Activated CD4-positive, alpha-beta T cell treated with anti-CD3 and anti-CD28 coated beads, Interleukin-2, amount 50 U/mL, for 16 hours (primary cell): Measurements from ENCODE around the gene WDR5.
A peak's percentile ranks its signal among the peaks of the same experiment; 100 is the strongest.

Experiments used
- DNase-seq: peaks from one replicate; pipeline ENCODE4 v3.0.0-alpha.2; 2020

The WDR5 gene

DNA sequence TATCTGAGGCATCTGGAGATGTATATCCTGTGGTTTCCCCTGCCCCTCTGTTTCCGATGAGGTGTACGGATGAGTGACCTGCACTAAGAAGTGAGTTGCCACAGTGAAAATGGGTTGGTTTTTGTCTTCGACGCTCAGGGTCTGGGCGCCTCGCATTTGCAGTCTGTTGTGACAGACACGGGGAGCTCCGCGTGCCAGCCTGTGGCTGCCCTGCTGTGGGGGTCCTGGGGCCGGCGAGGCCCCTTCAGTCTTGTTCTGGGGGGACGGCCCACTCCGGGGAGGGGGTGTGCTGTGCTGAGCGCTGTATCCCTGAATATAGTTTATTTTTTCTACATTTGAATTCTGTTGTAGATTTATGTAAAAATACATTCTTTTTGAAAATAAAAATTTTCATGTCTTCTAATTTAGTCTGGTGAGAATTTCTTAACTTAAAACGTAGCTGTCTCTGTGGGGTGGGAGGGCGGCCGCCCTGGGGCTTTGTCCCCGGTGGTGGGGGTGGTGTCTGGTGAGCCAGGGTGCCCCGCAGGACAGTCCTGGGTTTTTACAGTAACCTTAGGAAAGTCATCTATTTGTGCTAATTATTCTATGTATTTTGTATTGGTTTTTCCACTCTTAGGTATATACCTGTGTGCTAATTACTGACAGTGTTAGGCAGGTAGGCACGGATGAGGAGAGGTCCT lies 23.8 kb downstream of the WDR5 start:
- DNase-seq: no peak

DNA sequence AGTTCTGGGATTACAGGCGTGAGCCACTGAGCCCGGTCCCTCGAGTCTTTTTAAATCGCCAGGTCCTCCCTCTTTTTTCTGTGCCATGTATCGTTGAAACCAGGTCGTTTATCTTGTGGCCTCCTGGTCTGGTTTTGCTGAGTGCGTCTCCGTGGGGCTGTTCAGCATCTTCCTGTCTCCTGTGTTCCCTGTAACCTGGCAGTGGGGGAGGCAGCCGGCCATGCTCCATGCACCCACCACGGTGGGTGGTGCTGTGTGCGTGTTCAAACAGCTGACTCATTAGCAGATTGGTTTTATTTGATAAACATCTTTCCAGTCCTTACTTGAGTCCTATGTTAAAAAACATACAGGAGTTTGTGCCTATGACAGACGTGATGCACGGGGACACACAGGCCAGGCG lies 25.8 kb downstream of the WDR5 start:
- DNase-seq: no peak

DNA sequence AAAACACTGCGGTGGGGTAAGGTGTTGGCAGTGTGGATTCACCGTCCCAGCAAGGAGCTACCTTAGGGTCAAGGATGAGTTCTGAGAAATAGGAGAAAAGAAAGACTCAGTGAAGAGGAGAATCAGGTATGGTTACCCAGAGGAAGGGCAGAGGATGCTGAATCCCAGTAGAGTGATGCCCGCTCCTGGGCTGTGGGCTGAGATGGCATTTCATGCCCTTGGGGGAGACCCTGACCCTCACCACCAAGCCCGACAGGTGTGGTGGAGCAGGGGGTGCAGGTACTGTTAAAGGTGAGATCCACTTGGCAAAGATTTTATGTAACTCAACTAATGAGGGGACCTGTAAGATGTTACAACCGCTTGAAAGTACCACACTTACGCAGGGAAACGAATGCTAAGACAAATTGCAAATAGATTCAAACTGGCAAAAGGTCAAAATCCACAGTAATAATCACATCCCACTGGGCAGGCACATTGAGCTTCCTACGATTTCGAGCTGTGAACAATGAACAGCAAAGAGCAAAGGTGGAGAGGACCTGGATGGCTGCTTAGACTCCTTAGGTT lies 26.4 kb downstream of the WDR5 start:
- DNase-seq: no peak

DNA sequence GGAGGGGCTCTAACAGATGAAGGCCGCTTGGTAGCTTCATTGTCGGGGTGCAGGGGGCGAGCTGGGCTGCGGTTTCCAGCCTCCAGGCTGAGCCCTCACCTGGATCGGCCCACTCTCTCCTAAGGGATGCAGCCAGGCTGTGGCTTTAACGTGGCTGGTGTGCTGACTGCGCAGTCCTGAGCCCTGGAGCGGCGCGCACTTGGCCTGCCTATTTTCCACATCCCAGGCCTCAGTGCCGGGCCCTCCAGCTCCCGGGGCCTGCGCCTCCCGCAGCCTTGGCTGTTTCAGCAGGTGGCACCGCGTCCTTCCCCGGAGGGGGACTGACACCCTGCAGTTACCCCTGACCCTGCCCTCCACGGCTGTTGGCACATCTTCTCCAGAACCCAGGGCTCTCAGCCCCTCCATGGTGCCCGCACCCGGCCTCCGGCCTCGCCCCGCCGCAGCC lies 27.1 kb downstream of the WDR5 start:
- DNase-seq: no peak

DNA sequence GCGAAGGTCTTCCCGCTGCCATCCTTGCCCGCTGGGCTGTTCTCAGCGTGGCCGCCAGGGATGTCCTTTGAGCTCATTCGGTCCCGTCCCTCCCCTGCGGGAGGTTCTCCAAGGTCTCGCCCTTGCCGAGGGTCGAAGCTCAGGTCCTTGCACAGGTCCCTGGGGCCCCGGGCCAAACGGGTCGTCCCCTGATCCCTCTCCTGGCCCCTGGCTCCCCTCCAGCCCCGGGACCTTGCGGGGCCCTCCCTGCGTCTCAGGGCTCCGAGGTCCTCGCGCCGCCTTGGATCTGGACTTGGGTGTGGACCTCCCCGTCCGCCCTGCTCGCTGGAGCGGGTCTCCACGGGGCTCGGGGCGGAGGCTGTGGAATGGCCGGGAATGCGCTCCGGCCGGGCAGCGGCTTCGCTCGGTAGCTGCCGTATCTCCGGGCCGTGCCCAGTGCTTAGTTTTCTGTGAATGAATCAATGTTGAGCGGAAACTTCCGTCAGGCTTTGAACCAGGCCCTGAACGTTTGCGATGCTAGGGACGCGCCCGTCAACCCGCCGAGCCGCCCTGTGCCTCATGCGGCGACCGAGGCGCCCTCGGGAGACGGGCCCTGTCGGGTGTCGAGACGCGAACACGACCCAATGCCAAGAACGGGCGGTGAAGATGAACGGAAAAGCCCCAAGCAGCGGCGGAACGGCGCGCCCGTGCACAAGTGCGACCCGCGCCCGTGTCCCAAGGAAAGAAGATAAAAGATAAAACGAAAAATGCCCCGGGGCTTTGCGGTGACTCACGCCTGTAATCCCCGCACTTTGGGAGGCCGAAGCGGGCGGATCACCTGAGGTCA lies 27.7 kb downstream of the WDR5 start:
- peak; percentile 65 for DNase-seq

DNA sequence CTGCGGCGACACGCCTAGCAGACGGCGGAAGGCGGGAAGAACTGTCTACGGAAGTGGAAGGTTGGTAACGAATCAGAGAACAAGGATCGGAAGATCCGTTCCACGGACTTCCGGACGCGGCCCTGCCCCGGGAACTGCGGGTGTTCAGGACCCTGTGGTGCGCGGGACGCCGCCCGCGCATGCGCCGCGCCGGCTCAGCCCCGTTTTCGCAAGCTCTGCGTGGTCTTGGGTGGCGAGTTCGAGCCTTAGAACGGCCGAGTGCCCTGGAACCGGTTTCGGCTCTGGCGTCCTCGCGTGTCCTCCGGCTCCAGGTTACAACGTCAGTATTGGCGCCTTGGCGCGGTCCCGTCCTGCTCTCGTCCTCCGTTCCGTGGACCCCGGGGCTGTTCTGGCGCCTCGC lies 29.0 kb downstream of the WDR5 start:
- DNase-seq: no peak

DNA sequence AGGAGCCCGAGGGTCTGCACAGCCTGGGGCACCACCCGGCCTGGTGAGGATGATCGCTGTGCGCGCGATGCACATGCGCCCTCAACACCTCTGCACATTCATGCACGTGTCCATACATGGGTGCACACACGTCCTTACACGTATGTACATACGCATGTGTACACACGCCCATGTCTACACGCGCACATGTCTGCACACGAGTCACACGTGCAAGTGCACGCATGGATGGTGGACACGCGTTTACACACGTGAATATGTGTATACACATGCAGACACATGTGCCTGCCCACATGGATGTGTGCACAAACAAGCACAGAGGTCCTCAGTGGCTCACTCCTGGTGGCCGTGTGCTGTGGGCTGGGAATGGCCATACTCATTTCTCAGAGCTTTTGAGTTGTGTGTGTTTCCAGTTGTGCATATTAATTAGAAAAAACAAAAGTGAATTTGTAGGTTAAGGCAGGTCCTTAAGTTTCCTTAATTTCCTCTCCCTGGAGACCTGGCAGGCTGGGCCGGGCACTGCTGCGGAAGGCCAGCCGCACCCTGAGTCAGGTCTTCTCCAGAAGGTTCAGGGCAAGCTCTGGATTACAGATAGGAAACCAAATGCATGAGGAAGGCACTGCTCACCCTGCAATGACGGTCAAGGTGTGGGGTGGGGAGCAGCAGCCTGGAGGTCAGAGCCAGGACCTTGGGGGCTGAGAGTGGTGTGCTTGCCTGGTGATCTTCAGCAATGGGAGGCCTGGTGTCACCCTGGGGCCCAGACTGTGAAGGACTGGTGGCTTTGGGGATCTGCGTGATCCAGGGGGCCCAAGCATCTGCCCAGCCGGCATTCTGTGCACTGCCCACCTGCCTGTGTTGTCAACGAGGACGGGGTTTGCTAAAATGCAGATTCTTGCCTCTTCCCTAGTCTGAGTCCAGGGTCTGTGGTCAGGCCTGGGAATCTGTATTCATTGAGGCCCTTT lies 29.8 kb downstream of the WDR5 start:
- peak; percentile 43 for DNase-seq

DNA sequence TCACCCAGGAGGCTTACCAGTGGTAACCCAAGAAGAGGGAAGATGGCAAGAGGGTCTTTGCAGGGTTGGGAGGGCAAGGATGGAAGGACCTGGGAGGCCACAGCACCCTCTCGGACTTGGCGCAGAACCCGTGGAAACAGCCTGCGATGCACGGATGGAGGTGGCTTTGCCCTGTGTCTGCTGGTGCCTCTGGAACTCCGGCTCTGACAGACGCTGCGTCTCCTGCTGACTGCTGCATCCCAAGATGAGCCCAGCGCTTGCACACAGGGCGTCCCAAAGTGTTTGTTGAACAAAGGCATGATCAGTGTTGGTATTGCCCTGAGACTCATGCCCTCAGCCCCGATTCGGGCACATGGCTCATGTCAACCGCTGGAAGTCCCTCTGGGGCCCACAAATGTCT lies 30.5 kb downstream of the WDR5 start:
- no peak for DNase-seq

DNA sequence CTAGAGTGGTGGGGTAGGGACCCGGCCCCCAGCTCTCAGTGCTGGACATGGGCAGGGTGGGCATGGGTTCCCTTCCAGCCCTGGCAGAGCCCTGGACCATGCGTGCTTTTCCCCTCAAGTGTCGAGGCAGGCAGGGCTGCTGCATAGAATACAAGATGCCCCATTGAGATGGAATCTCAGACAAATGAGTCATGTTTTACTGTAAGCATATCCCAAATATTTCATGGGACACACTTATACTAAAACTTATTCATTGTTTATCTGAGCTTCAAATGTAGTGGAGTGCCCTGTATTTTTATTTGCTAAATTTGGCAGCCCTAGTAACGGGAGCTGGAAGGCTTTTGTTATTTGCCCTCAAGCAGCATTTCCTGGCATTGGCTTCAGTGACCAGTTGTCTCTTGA lies 31.6 kb downstream of the WDR5 start:
- DNase-seq: no peak

DNA sequence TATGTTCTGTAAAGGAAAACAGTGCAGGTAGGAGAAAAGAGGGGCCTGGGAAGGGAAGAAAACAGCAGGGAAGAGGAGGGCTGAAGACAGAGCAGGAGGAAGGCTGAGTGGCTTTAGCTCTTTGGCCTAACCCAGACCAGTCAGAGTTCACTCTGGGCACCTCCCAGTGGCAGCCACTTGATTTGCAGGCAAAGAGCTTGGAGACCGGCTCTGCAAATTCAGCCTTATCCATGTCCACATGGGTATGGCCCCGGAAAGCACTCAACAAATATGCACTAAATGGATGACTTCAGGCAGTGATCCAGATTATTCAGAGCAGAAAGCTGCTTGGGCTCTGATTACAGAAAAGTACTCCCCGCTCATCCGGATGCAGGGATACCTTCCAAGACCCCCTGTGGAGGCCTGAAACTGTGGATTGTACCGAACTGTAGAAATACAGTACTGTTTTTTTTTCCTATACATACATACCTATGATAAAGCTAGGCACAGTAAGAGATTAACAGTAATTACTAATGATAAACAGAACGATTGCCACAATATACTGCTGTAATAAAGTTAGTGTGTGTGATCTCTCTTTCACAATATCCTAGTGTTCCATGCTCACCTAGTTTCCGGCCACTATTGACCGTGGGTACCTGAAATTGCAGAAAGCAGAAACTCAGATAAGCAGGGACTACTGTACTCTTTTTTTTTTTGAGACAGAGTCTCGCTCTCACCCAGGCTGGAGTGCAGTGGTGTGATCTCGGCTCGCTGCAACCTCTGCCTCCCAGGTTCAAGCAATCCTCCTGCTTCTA lies 33.1 kb downstream of the WDR5 start:
- DNase-seq: no peak

DNA sequence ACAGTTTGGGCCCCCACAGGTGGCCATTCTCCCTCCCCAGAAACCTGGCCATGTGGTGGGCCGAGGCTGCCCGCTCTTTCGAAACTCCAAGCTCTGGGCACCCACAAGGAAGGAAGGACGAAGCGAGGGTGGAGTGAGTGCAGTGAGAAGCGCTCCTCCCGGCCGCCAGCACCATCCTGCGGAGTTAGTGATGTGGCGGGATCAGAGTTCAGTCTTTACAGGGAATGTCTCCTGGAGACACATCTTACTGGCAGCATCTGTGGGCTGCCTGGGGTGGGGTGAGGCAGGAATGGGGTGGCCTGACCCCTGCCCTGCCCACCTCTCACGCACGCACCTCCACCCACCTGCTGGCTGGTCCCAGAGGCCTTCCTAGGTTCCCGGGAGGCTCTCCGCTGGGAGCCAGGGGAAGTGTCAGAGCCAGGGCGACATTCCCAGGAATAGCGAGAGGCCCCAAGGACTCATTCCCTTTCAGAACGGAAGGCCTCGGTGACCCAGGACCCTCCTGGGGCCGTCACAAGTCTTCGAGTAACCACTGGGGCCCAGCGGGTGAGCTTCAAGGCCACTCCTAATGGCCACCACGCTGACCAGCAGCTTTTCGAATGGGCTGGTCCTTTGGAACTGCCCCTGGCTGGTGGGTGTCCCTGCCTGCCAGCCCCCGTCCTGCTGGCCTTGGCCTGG lies 34.0 kb downstream of the WDR5 start:
- no peak for DNase-seq

DNA sequence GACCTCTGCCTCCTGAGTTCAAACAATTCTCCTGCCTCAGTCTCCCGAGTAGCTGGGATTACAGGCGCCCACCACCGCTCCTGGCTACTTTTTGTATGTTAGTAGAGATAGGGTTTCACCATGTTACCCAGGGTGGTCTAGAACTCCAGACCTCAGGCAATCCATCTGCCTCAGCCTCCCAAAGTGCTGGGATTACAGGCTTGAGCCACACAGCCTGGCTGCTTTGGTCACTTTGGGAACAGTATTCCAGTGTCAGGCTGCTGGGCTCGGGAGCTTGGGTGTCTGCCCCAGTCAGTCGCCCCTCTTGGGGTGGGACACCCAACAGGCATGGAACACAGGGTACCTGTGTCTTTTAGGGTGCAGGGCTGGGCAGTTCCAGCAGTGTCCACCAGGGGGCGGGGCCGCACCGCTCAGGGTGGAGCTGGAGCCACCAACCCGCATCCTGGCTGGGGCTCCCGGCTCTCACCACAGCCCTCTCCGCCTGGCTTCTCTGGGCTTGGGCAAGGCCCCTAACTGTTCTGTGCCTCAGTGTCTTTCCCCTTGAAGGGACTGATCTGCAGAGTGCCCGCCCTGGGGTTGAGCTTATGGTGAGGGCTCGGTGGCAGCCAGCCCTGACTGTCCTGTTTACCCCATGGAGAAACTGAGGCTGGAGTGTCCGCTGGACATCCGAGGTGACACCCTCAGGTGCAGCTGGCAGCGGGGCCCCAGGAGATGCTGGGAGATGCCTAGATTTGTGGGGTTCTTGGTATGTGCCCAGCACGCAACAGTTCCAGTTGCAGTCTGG lies 34.8 kb downstream of the WDR5 start:
- DNase-seq: no peak

DNA sequence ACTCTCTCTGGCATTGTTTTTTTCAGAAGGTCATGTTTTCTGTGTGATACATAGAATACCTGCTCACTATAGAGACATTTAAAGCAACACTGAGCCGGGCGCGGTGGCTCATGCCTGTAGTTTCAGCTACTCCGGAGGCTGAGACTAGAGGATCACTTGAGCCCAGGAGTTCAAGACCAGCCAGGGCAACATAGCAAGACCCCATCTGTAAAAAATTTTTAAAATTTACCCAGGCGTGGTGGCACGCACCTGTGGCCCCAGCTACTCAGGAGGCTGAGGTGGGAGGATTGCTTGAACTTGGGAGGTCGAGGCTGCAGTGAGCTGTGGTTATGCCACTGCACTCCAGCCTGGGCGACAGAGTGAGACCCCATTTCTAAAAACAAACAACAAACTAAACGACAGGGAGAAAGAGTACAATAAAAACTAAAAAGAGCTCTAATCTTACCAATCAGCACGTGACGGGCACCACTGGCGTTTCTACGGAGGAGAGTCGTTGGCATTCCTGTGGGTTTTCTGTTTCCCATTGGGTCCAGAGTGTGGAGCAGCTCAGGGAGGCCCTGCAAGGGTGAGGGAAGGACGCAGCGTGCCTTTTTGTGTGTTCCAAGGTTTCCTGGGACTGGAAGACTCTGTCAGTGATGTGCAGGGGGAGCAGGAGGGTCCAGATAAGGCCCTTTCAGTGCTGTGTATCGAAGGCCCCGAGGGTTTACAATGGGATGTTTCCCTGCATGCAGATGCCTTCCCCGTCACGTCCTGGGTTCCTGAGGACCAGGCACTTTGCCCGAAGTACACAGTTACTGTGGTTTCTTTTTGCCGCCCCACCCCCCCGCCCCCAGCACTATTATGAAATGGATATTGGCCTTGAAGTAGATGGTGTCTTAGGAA lies 35.7 kb downstream of the WDR5 start:
- no peak for DNase-seq

DNA sequence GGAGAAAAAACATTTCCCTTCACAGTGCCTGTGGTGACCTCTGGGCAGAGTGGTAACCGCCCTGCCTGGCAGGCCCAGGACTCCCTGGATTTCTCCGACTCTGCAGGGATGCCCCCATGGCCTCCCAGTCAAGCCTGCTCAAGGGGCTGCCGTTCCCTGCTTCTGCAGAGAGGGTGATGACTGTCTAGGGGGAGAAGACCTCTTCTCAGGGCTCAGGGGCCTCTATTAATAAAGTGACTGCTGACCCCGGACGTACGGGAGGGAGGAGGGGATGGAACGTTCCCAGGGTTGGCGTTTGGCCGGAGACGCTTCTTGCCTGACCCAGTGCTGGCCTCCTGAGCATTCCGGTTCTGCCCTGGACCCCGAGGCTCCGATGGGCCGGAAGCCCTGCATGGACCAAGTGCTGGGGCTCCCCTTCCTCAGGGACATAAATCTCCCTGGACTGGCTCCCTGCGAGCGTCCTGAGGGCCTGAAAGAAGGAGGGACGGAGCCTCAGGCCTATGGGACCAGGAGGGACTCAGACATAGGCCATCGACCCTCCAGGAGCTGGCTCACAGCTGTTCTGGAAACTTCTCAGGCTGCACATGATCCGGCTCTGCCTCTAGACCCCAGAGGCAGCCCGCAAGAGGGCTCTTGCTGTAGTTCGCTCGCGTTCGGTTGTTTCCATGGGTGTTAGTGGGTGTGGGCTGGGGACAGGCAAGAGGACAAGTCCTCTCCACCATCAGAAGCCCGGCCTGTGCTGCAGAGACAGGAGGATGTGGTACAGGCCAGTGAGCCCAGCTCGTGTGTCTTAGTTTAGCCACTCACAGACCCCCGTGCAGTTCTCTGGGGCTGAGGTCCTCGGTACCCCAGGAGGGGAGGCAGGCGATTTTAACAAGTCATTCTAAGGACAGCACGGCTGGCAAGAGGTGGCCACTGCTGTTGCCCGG lies 36.6 kb downstream of the WDR5 start:
- no peak for DNase-seq

DNA sequence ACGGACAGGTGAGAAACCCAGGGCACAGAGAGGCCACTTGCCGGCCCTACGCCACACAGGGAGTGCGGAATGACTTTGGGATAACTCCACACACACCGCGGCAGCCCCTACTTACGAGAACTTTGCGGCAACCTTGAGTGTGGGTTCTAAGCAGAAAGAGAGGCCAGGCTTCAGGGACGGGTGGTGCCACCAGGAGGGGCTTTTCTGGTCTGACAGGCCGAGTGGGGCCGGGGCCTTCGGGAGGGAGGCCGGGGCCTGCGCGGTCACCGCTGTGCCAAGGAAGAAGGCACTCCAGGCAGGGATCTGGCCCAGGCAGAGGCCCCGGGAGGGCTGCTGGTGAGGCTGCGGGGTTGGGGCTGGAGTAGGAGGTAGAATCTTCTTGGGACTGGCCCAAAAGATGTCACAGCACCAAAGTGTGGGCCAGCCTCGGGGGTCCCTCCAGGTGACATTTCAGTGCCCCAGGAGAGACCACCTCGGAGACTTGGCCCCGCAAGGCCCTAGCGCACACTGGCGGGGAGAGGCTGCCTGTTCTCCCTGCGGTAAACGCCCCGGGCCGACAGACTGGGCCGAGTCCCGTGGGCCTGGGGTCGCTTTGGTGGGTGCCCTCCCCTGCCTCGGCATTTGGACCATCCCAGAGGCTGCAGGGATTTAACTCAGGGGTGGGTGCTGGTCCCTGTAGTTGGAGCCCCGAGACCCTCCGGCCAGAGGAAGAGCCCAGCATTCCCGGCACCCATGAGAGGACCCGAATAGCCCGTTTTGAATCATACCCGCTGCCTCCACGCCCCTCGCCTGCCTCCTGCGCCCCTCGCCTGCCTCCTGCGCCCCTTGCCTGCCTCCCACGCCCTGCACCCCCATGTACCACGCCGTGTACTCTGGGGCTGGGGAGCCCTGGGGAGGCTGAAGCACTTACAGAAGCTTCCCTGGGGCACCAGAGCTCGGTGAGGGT lies 37.5 kb downstream of the WDR5 start:
- DNase-seq: no peak

DNA sequence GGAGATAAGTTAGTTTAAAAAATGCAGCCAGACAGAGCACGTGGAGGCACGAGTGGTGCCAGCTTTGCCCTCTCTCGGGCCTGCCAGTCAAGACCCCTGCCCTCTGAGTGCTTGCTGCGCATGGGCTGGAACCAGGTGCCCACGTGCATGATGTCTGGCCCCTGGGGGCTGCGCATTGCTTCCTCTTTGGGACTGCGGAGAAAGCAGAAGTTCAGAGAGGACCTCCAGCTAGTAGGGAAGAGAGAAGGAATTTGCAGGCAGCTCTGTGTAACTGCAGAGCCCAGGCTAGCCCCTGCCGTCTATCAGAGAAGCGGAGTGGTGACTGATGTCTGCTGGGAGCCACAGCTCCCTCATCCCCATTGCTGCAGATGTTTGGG lies 38.2 kb downstream of the WDR5 start:
- DNase-seq: no peak
